ENCODE data around the gene PDCL3. TPM values are rescaled to one million over a fixed set of nuclear protein-coding genes. Genes with fewer than 3 reads are reported as not detected.

PDCL3 gene
- total and polyA plus RNA-seq, 11 donors: 10.3 to 40.2 (median 24.3) TPM

- no peak overlapping the region for H3K27ac ChIP-seq
- intact Hi-C loops (cut with DNase I): no loop called here
- TF ChIP-seq CTCF (IDR thresholded peaks at IDR 0.05) (no peak), POLR2A (IDR thresholded peaks at IDR 0.05) (no peak)
- peaks cover 0 to 3% (median 0%) of the 10 kb centered on the region in 9 donors for H3K27me3 ChIP-seq
- WGBS, 4 donors: 30 to 53% (median 36%) methylated on average over 1 of the region's 1 CpG
- H3K9me3 ChIP-seq: no peaks in the 10 kb centered on the region
- H3K4me1 ChIP-seq: peaks cover 0 to 17% (median 0%) of the 10 kb centered on the region in 12 donors
- ATAC-seq: no peak
- H3K4me3 ChIP-seq: no peak overlapping the region
- DNase-seq: no peak
- no peaks in the 10 kb centered on the region for H3K36me3 ChIP-seq
Observed at GRCh38 chr2:100592226-100592625, 29.4 kb downstream of the PDCL3 start.

GRCh38 chr2:100596465-100596864 is 33.7 kb downstream of the PDCL3 start:
- DNase-seq (no peak), ATAC-seq (no peak)
- intact Hi-C loops (cut with DNase I): no loop called here
- WGBS, 4 donors: 90 to 94% (median 91%) methylated on average over 5 of the region's 5 CpGs
- TF ChIP-seq CTCF (IDR thresholded peaks at IDR 0.05) (no peak), POLR2A (IDR thresholded peaks at IDR 0.05) (no peak)
- Histone ChIP-seq H3K36me3 (no peaks in the 10 kb centered on the region), H3K4me3 (no peak overlapping the region), H3K9me3 (no peaks in the 10 kb centered on the region), H3K4me1 (peaks cover 0 to 5% (median 0%) of the 10 kb centered on the region in 12 donors), H3K27me3 (peaks cover 0 to 3% (median 0%) of the 10 kb centered on the region in 9 donors), H3K27ac (no peak overlapping the region)

GRCh38 chr2:100599566-100599965 is 36.8 kb downstream of the PDCL3 start:
- TF ChIP-seq CTCF (IDR thresholded peaks at IDR 0.05) (no peak), POLR2A (IDR thresholded peaks at IDR 0.05) (no peak)
- no peak overlapping the region for H3K27ac ChIP-seq
- no peak for DNase-seq
- H3K4me3 ChIP-seq: no peak overlapping the region
- no peaks in the 10 kb centered on the region for H3K36me3 ChIP-seq
- H3K4me1 ChIP-seq: peaks cover 0 to 17% (median 12%) of the 10 kb centered on the region in 12 donors
- intact Hi-C loops (cut with DNase I): no loop called here
- ATAC-seq: no peak
- H3K27me3 ChIP-seq: peaks cover 0 to 3% (median 0%) of the 10 kb centered on the region in 9 donors
- no peaks in the 10 kb centered on the region for H3K9me3 ChIP-seq
- WGBS, 4 donors: 52 to 65% (median 62%) methylated on average over 3 of the region's 3 CpGs

- H3K36me3 ChIP-seq: no peaks in the 10 kb centered on the region
- H3K27me3 ChIP-seq: no peaks in the 10 kb centered on the region
- TF ChIP-seq POLR2A (IDR thresholded peaks at IDR 0.05) (no peak), CTCF (IDR thresholded peaks at IDR 0.05) (no peak)
- peaks cover 0 to 16% (median 12%) of the 10 kb centered on the region in 12 donors for H3K4me1 ChIP-seq
- H3K27ac ChIP-seq: no peak overlapping the region
- intact Hi-C loops (cut with DNase I): loop anchor here in 4 of 10 donors (10.0 kb wide), 3 partner anchors 133 to 603 kb away; partner anchors contain the start of gene TBC1D8 (in 2 of the 4)
- no peak for DNase-seq
- no peak overlapping the region for H3K4me3 ChIP-seq
- ATAC-seq: no peak
- WGBS, 4 donors: 93 to 98% (median 95%) methylated on average over 3 of the region's 3 CpGs
- H3K9me3 ChIP-seq: no peaks in the 10 kb centered on the region
Observed at GRCh38 chr2:100601661-100602060, 38.9 kb downstream of the PDCL3 start.

Measured in heart left ventricle (tissue), 16 donors.